NB4 (cell line): ENCODE results near the gene OAF.

ENCODE experiments used
- DNase-seq: peaks from one replicate; pipeline ENCODE4 v3.0.0; 2010; ENCODE audit warnings: low read depth
- H3K4me3 ChIP-seq: one replicate; pipeline ENCODE4 v1.5.1; 2011; ENCODE audit warnings: mild to moderate bottlenecking, low read depth, low read length, moderate library complexity
- MYC ChIP-seq: IDR thresholded peaks from 2 replicates; pipeline ENCODE4 v1.6.1; 2011; ENCODE audit warnings: low read depth, low read length
- POLR2A ChIP-seq: IDR thresholded peaks from 2 replicates; pipeline ENCODE4 v1.6.1; 2011; ENCODE audit warnings: mild to moderate bottlenecking; ENCODE audit not compliant: insufficient read length; ENCODE audit errors: extremely low read depth
- TF ChIP-seq, protein P1 (sequence below): IDR thresholded peaks from one replicate; pipeline ENCODE4 v1.5.1; 2012; ENCODE audit warnings: low read depth, low read length
- TF ChIP-seq, protein P2 (sequence below): IDR thresholded peaks from 2 replicates; pipeline ENCODE4 v1.6.1; 2011; ENCODE audit warnings: low read depth, low read length

The OAF gene

DNA sequence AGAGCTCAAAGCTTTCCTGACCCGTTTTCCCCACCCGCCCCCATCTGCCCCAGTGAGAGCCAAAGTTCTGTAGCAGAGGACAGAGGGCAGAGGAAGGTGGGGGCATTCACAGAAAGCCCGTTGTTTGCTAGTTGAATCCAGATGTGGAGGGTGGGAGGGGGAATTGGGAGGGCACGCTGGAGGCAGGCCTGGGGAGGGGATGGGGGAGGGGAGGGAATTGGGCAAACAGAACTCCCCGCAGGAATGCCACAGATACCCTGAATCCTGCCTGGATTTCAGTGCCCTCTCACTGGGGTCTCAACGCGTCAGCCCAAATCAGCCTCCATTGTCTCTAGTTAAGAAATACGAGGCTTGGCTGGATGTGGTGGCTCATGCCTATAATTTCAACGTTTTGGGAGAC, 12.9 kb upstream of the OAF start:
- no peak for DNase-seq
- TF ChIP-seq, protein P1, sequence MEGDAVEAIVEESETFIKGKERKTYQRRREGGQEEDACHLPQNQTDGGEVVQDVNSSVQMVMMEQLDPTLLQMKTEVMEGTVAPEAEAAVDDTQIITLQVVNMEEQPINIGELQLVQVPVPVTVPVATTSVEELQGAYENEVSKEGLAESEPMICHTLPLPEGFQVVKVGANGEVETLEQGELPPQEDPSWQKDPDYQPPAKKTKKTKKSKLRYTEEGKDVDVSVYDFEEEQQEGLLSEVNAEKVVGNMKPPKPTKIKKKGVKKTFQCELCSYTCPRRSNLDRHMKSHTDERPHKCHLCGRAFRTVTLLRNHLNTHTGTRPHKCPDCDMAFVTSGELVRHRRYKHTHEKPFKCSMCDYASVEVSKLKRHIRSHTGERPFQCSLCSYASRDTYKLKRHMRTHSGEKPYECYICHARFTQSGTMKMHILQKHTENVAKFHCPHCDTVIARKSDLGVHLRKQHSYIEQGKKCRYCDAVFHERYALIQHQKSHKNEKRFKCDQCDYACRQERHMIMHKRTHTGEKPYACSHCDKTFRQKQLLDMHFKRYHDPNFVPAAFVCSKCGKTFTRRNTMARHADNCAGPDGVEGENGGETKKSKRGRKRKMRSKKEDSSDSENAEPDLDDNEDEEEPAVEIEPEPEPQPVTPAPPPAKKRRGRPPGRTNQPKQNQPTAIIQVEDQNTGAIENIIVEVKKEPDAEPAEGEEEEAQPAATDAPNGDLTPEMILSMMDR: no peak
- TF ChIP-seq MYC (no peak), POLR2A (no peak)
- TF ChIP-seq, protein P2, sequence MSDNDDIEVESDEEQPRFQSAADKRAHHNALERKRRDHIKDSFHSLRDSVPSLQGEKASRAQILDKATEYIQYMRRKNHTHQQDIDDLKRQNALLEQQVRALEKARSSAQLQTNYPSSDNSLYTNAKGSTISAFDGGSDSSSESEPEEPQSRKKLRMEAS: no peak
- H3K4me3 ChIP-seq: no peak overlapping the region

DNA sequence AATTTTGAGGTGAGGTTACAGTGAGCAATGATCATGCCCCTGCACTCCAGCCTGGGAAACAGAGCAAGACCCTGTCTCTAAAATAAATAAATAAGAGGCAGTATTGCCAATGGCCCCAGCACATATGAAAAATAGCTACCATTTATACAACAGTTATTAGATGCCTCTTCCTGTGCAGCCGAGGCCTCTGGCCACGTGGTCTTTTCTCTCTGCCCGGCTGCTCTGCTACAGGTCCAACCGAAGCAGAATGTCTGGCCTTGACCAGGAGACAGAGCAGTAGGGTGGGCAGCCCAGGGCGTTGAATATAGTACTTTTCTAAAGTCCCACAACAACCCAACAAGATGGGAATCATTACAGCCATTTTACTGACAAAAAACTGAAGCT, 12.4 kb upstream of the OAF start:
- no peak for DNase-seq
- H3K4me3 ChIP-seq: no peak overlapping the region

DNA sequence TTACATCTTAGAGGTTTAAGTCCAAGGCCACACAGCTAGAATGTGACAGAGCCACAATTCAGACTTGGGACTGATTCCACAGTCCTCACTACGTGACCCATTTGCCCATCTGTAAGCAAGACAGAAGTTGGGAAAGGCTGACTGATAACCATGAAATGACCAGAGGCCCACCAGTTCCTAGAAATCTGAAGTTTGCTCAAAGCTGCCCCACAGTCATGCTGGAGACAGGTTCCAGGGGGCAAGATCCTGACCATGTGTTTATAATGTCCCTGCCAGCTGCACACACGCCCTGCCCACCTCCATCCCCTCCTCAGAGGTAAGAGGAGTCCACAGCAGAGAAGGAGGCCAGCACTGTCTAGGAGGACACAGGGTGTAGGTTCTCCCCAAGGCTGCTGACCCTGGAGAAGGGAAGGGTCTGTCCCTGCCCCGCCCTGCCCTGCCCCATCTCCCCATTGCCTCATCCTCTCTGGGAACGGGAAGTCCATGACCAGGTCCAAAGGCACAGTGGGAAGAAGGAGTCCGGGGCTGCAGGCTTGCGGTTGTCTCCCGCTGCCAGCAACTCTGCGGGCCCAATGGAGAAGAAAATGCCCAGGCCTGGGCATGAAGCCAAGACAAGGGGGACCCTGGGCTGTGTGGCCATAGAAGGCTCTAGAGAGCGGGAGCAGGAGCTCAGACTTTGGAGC, 11.9 kb upstream of the OAF start:
- no peak for DNase-seq
- TF ChIP-seq, protein P1: no peak
- TF ChIP-seq MYC: no peak
- TF ChIP-seq, protein P2: no peak
- no peak for TF ChIP-seq POLR2A
- no peak overlapping the region for H3K4me3 ChIP-seq

More for the DNA sequence above, 12.4 kb upstream of the OAF start:
- TF ChIP-seq, protein P1: no peak
- TF ChIP-seq, protein P2: no peak
- no peak for TF ChIP-seq POLR2A
- no peak for TF ChIP-seq MYC

DNA sequence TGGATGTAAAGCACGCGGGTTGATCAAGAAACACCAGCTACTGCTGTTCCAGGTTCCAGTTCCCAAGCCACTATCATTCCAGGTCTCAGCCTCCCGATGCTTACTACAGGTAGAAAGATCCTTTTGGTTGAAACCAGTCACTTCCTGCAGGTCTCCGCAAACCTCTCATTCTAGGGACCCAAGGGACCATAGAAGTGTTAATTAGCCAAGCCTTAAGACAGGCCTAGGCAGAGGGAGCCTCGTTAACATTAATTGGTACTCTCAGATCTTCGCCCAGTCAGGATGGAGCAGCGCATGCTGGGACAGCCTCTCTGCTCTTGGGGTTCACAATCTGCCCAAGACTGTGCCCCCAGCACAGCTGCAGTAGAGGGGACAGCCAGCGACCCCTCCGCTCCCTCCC, 11.2 kb upstream of the OAF start:
- H3K4me3 ChIP-seq: no peak overlapping the region
- TF ChIP-seq POLR2A (no peak), MYC (no peak)
- TF ChIP-seq, protein P2: no peak
- TF ChIP-seq, protein P1: no peak
- DNase-seq: no peak

DNA sequence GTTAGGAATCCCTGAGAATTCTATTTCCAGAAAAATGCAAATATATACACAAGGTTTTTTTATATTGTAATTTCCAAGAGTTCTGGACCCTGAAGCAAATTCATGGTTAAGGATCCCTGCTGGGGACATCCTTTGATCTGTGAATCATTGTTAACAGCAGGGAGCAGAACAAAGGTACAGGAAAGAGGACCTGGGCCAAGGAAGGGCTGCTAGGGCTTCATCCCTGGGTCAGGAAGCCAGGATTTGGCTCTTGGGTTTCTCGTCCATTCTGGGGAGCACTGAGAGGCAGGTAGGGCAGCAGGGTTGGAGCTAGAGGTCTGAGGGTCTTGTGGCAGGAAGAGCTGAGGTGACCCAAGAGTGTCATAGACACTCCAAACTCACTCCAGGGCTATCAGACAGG, 10.2 kb upstream of the OAF start:
- no peak overlapping the region for H3K4me3 ChIP-seq
- DNase-seq: no peak
- TF ChIP-seq, protein P2: no peak
- TF ChIP-seq MYC: no peak
- TF ChIP-seq, protein P1: no peak
- no peak for TF ChIP-seq POLR2A
